ENCODE results near the gene TNS3.

DNA sequence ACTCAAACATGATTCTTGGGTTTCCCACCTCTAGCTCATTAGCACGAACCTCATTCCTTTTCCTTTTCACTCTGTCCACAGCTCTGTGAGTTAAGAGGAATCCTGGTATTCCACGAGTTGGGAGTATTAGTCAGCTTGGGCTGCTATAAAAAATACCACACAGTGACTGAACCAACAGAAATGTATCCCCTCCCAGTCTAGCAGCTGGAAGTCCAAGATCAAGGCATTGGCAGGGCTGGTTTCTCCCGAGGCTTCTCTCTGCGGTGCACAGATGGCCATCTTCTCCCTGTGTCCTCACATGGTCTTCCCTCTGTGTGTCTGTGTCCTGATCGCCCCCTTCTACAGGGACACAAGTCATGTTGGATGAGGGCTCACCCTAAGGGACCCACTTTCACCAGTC lies 261.6 kb downstream of the TNS3 start:
- TF ChIP-seq EZH2 (IDR thresholded peaks at IDR 0.05; ENCODE audit: low read depth), result no peak
- TF ChIP-seq, protein P1, sequence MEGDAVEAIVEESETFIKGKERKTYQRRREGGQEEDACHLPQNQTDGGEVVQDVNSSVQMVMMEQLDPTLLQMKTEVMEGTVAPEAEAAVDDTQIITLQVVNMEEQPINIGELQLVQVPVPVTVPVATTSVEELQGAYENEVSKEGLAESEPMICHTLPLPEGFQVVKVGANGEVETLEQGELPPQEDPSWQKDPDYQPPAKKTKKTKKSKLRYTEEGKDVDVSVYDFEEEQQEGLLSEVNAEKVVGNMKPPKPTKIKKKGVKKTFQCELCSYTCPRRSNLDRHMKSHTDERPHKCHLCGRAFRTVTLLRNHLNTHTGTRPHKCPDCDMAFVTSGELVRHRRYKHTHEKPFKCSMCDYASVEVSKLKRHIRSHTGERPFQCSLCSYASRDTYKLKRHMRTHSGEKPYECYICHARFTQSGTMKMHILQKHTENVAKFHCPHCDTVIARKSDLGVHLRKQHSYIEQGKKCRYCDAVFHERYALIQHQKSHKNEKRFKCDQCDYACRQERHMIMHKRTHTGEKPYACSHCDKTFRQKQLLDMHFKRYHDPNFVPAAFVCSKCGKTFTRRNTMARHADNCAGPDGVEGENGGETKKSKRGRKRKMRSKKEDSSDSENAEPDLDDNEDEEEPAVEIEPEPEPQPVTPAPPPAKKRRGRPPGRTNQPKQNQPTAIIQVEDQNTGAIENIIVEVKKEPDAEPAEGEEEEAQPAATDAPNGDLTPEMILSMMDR (conservative IDR thresholded peaks at IDR 0.05), result no peak
